Neural progenitor cell (in vitro differentiated cells): ENCODE results near the gene PEX12. TPM values are rescaled to one million over a fixed set of nuclear protein-coding genes. Genes with fewer than 3 reads are reported as not detected.

Experiments used
- DNase-seq: peaks from one replicate; pipeline ENCODE4 v3.0.0-alpha.2; 2016; ENCODE audit warnings: low spot score
- H2AFZ ChIP-seq: fragments of 200-600 bp; sonication (generic); replicated peaks from 2 replicates; pipeline ENCODE4 v1.6.1; 2016; ENCODE audit warnings: antibody characterized with exemption
- H3F3A ChIP-seq: fragments of 200-600 bp; sonication (generic); 2 replicates; pipeline ENCODE4 v1.6.1; 2016; ENCODE audit warnings: antibody characterized with exemption, low read depth
- H3K27ac ChIP-seq: fragments of 200-600 bp; sonication (generic); 2 replicates; pipeline ENCODE4 v1.5.1; 2016; ENCODE audit warnings: mild to moderate bottlenecking
- H3K27me3 ChIP-seq: fragments of 200-600 bp; sonication (generic); 2 replicates; pipeline ENCODE4 v1.6.1; 2016; ENCODE audit warnings: mild to moderate bottlenecking, moderate library complexity
- H3K36me3 ChIP-seq: fragments of 200-600 bp; sonication (generic); 2 replicates; pipeline ENCODE4 v1.5.1; 2016
- H3K4me1 ChIP-seq: fragments of 200-600 bp; sonication (generic); 2 replicates; pipeline ENCODE4 v1.6.1; 2016; ENCODE audit warnings: mixed run types
- H3K4me2 ChIP-seq: fragments of 200-600 bp; sonication (generic); 2 replicates; pipeline ENCODE4 v1.6.1; 2016
- H3K4me3 ChIP-seq: fragments of 200-600 bp; sonication (generic); 2 replicates; pipeline ENCODE4 v1.5.1; 2016
- H3K79me2 ChIP-seq: fragments of 200-600 bp; sonication (generic); 2 replicates; pipeline ENCODE4 v1.6.1; 2016; ENCODE audit warnings: low read depth
- H3K9ac ChIP-seq: fragments of 200-600 bp; sonication (generic); 2 replicates; pipeline ENCODE4 v1.6.1; 2016
- H3K9me3 ChIP-seq: fragments of 200-600 bp; sonication (generic); 2 replicates; pipeline ENCODE4 v1.5.1; 2016; ENCODE audit warnings: low read depth
- H4K20me1 ChIP-seq: fragments of 200-600 bp; sonication (generic); 2 replicates; pipeline ENCODE4 v1.6.1; 2016; ENCODE audit warnings: low read depth
- H3K27ac Mint-ChIP-seq: 3 replicates; pipeline ENCODE4 v1.8.0; 2021; ENCODE audit warnings: mixed read lengths
- H3K27me3 Mint-ChIP-seq: 2 replicates; pipeline ENCODE4 v1.8.0; 2022; ENCODE audit warnings: low read depth, mild to moderate bottlenecking, inconsistent platforms, moderate library complexity, mixed read lengths; ENCODE audit not compliant: insufficient read depth
- H3K36me3 Mint-ChIP-seq: 3 replicates; pipeline ENCODE4 v1.8.0; 2021; ENCODE audit warnings: mixed read lengths
- H3K4me1 Mint-ChIP-seq: 3 replicates; pipeline ENCODE4 v1.8.0; 2021; ENCODE audit warnings: mixed read lengths
- H3K4me3 Mint-ChIP-seq: 3 replicates; pipeline ENCODE4 v1.8.0; 2021; ENCODE audit warnings: mild to moderate bottlenecking, moderate library complexity, mixed read lengths
- H3K9me3 Mint-ChIP-seq: 3 replicates; pipeline ENCODE4 v1.8.0; 2020; ENCODE audit warnings: mixed read lengths
- CTCF ChIP-seq: fragments of 200-600 bp; sonication (generic); IDR thresholded peaks from 2 replicates; pipeline ENCODE4 v1.5.1; 2017; ENCODE audit warnings: antibody characterized with exemption, mild to moderate bottlenecking
- EZH2 ChIP-seq: fragments of 200-600 bp; sonication (generic); IDR thresholded peaks from 2 replicates; pipeline ENCODE4 v1.6.1; 2017; ENCODE audit warnings: antibody characterized with exemption, mild to moderate bottlenecking, moderate library complexity
- EZH2phosphoT487 ChIP-seq: fragments of 200-600 bp; sonication (generic); IDR thresholded peaks from 2 replicates; pipeline ENCODE4 v1.6.1; 2017; ENCODE audit warnings: antibody characterized with exemption
- total RNA-seq: library from RNA; depleted of rRNA; stranded (reverse); fragments of >200 nt; gene quantifications from 2 replicates; pipeline ENCODE4 v1.2.3, GENCODE V29; 2015; ENCODE audit warnings: low replicate concordance

PEX12 gene
- total RNA-seq, 1 donor from 2014 or later, result 7.0 TPM

- no peaks in the 10 kb centered on the region for H3K79me2 ChIP-seq
- H3K4me2 ChIP-seq, result no peak overlapping the region
- H3K27me3 ChIP-seq, result no peaks in the 10 kb centered on the region
- no peaks in the 10 kb centered on the region for H3K4me1 Mint-ChIP-seq
- H3K27ac ChIP-seq, result no peak overlapping the region
- H3F3A ChIP-seq, result no peaks in the 10 kb centered on the region
- no peaks in the 10 kb centered on the region for H3K27me3 Mint-ChIP-seq
- H3K36me3 ChIP-seq, result peaks cover 3% of the 10 kb centered on the region
- H3K36me3 Mint-ChIP-seq, result peaks cover 16% of the 10 kb centered on the region
- H3K4me1 ChIP-seq, result no peaks in the 10 kb centered on the region
- H3K9me3 ChIP-seq, result no peaks in the 10 kb centered on the region
- H3K4me3 ChIP-seq, result no peak overlapping the region
- H4K20me1 ChIP-seq, result peaks cover 8% of the 10 kb centered on the region
- H3K27ac Mint-ChIP-seq, result no peak overlapping the region
- DNase-seq, result no peak
- H2AFZ ChIP-seq, result no peak overlapping the region
- no peak overlapping the region for H3K4me3 Mint-ChIP-seq
- H3K9ac ChIP-seq, result no peak overlapping the region
- no peak for TF ChIP-seq EZH2phosphoT487
- TF ChIP-seq CTCF, result no peak
- H3K9me3 Mint-ChIP-seq, result no peaks in the 10 kb centered on the region
Observed at GRCh38 chr17:35605678-35606077, 27.3 kb upstream of the PEX12 start.

- Mint-ChIP-seq H3K27me3 (no peaks in the 10 kb centered on the region), H3K9me3 (no peaks in the 10 kb centered on the region), H3K4me3 (no peak overlapping the region), H3K27ac (no peak overlapping the region), H3K4me1 (no peaks in the 10 kb centered on the region), H3K36me3 (peaks cover 15% of the 10 kb centered on the region)
- Histone ChIP-seq H4K20me1 (peaks cover 8% of the 10 kb centered on the region), H2AFZ (no peak overlapping the region), H3K79me2 (no peaks in the 10 kb centered on the region), H3K4me1 (no peaks in the 10 kb centered on the region), H3K4me3 (no peak overlapping the region), H3K9me3 (no peaks in the 10 kb centered on the region), H3K4me2 (no peak overlapping the region), H3K27ac (no peak overlapping the region), H3F3A (no peaks in the 10 kb centered on the region), H3K27me3 (no peaks in the 10 kb centered on the region), H3K36me3 (peaks cover 14% of the 10 kb centered on the region), H3K9ac (no peak overlapping the region)
- TF ChIP-seq CTCF (no peak), EZH2 (no peak), EZH2phosphoT487 (no peak)
- no peak for DNase-seq
Observed at GRCh38 chr17:35603674-35604073, 25.3 kb upstream of the PEX12 start.

GRCh38 chr17:35597604-35598003 is 19.2 kb upstream of the PEX12 start:
- Histone ChIP-seq H3K4me1 (no peaks in the 10 kb centered on the region), H4K20me1 (peaks cover 16% of the 10 kb centered on the region), H3K36me3 (peaks cover 20% of the 10 kb centered on the region), H3K27me3 (no peaks in the 10 kb centered on the region), H3K9ac (no peak overlapping the region), H2AFZ (no peak overlapping the region), H3K79me2 (peaks cover 25% of the 10 kb centered on the region), H3K4me2 (no peak overlapping the region), H3K27ac (no peak overlapping the region), H3F3A (no peaks in the 10 kb centered on the region), H3K9me3 (no peaks in the 10 kb centered on the region), H3K4me3 (no peak overlapping the region)
- Mint-ChIP-seq H3K9me3 (no peaks in the 10 kb centered on the region), H3K4me1 (no peaks in the 10 kb centered on the region), H3K36me3 (peaks cover 17% of the 10 kb centered on the region), H3K27ac (no peak overlapping the region), H3K4me3 (no peak overlapping the region), H3K27me3 (no peaks in the 10 kb centered on the region)
- no peak for DNase-seq
- no peak for TF ChIP-seq EZH2phosphoT487
- no peak for TF ChIP-seq EZH2
- TF ChIP-seq CTCF, result no peak
